ES-I3 (cell line): ENCODE measurements around the gene IGSF23.
"Not testable (repeated sequence)": the region's sequence is repeated elsewhere in the genome, so short reads cannot be mapped to it uniquely, and the experiment has no call there.

Source experiments
- H3K36me3 ChIP-seq: 2 replicates; pipeline ENCODE4 v1.6.1; 2013; ENCODE audit warnings: mild to moderate bottlenecking, low read length, control low read depth, moderate library complexity; ENCODE audit not compliant: insufficient read depth
- H3K4me1 ChIP-seq: 2 replicates; pipeline ENCODE4 v1.6.1; 2013; ENCODE audit warnings: mild to moderate bottlenecking, control low read depth, low read length; ENCODE audit not compliant: insufficient read depth
- H3K9ac ChIP-seq: 2 replicates; pipeline ENCODE4 v1.6.1; 2013; ENCODE audit warnings: low read depth, mild to moderate bottlenecking, low read length, moderate library complexity
- H3K9me3 ChIP-seq: 2 replicates; pipeline ENCODE4 v1.6.1; 2013; ENCODE audit warnings: mild to moderate bottlenecking, low read length, moderate library complexity; ENCODE audit not compliant: control insufficient read depth, insufficient read depth

Gene IGSF23

GRCh38 chr19:44579663-44580365 is 33.5 kb upstream of the IGSF23 start:
- no peaks in the 10 kb centered on the region; the same call in 1 of the 2 replicates for H3K4me1 ChIP-seq
- H3K9ac ChIP-seq, result no peak overlapping the region
- H3K9me3 ChIP-seq, result no peaks in the 10 kb centered on the region
- no peaks in the 10 kb centered on the region for H3K36me3 ChIP-seq

- no peak overlapping the region for H3K9ac ChIP-seq
- H3K4me1 ChIP-seq, result no peaks in the 10 kb centered on the region; the same call in 1 of the 2 replicates
Observed at GRCh38 chr19:44580366-44580895, 32.9 kb upstream of the IGSF23 start.

GRCh38 chr19:44581288-44581687 is 32.1 kb upstream of the IGSF23 start:
- Histone ChIP-seq H3K9ac (no peak overlapping the region), H3K4me1 (no peaks in the 10 kb centered on the region; the same call in 1 of the 2 replicates), H3K36me3 (no peaks in the 10 kb centered on the region), H3K9me3 (peaks cover 2% of the 10 kb centered on the region; the same call in 1 of the 2 replicates)

More at GRCh38 chr19:44580366-44580895, 32.9 kb upstream of the IGSF23 start:
- Histone ChIP-seq H3K36me3 (no peaks in the 10 kb centered on the region), H3K9me3 (peaks cover 2% of the 10 kb centered on the region; the same call in 1 of the 2 replicates)

GRCh38 chr19:44582581-44583265 is 30.6 kb upstream of the IGSF23 start:
- Histone ChIP-seq H3K4me1 (no peaks in the 10 kb centered on the region; the same call in 1 of the 2 replicates), H3K9me3 (peaks cover 4% of the 10 kb centered on the region), H3K36me3 (0 out of 2 replicates have a peak, but pooled peaks cover 2% of the 10 kb centered on the region), H3K9ac (no peak overlapping the region)

- Histone ChIP-seq H3K4me1 (no peaks in the 10 kb centered on the region), H3K9ac (no peak overlapping the region), H3K9me3 (peaks cover 6% of the 10 kb centered on the region), H3K36me3 (0 out of 2 replicates have a peak, but pooled peaks cover 2% of the 10 kb centered on the region)
Observed at GRCh38 chr19:44585371-44586133, 27.8 kb upstream of the IGSF23 start.

- Histone ChIP-seq H3K9me3 (peaks cover 6% of the 10 kb centered on the region), H3K4me1 (peaks cover 11% of the 10 kb centered on the region; the same call in 1 of the 2 replicates), H3K9ac (no peak overlapping the region), H3K36me3 (0 out of 2 replicates have a peak, but pooled peaks cover 2% of the 10 kb centered on the region)
Observed at GRCh38 chr19:44587963-44588770, 25.2 kb upstream of the IGSF23 start.

GRCh38 chr19:44588771-44589112 is 24.6 kb upstream of the IGSF23 start:
- H3K36me3 ChIP-seq, result 0 out of 2 replicates have a peak, but pooled peaks cover 2% of the 10 kb centered on the region
- H3K4me1 ChIP-seq, result peaks cover 14% of the 10 kb centered on the region
- H3K9me3 ChIP-seq, result peaks cover 6% of the 10 kb centered on the region
- no peak overlapping the region for H3K9ac ChIP-seq

- Histone ChIP-seq H3K4me1 (peaks cover 21% of the 10 kb centered on the region), H3K9ac (no peak overlapping the region), H3K36me3 (0 out of 2 replicates have a peak, but pooled peaks cover 2% of the 10 kb centered on the region), H3K9me3 (peaks cover 4% of the 10 kb centered on the region)
Observed at GRCh38 chr19:44590245-44591059, 22.9 kb upstream of the IGSF23 start.

GRCh38 chr19:44591340-44591993 is 21.9 kb upstream of the IGSF23 start:
- not testable (repeated sequence) for H3K9me3 ChIP-seq, H3K9ac ChIP-seq, H3K36me3 ChIP-seq
- H3K4me1 ChIP-seq, result peaks cover 21% of the 10 kb centered on the region

GRCh38 chr19:44592451-44592890 is 20.9 kb upstream of the IGSF23 start:
- Histone ChIP-seq H3K9ac (no peak overlapping the region), H3K36me3 (no peaks in the 10 kb centered on the region), H3K9me3 (peaks cover 4% of the 10 kb centered on the region), H3K4me1 (peaks cover 25% of the 10 kb centered on the region)

GRCh38 chr19:44593294-44593693 is 20.1 kb upstream of the IGSF23 start:
- Histone ChIP-seq H3K9ac (no peak overlapping the region), H3K9me3 (no peaks in the 10 kb centered on the region), H3K36me3 (no peaks in the 10 kb centered on the region), H3K4me1 (peaks cover 25% of the 10 kb centered on the region)

GRCh38 chr19:44593866-44594266 is 19.5 kb upstream of the IGSF23 start:
- not testable (repeated sequence) for H3K9me3 ChIP-seq, H3K36me3 ChIP-seq, H3K9ac ChIP-seq
- H3K4me1 ChIP-seq, result peaks cover 25% of the 10 kb centered on the region
